HG03520 (cell line): ENCODE data around the gene CAV1.

ENCODE experiments used
- ATAC-seq: cut with Tn5 transposase; IDR thresholded peaks from one replicate; pipeline ENCODE4 v1.9.1; 2021; ENCODE audit warnings: mild to moderate bottlenecking, moderate library complexity; ENCODE audit not compliant: unreplicated experiment

CAV1 gene

DNA sequence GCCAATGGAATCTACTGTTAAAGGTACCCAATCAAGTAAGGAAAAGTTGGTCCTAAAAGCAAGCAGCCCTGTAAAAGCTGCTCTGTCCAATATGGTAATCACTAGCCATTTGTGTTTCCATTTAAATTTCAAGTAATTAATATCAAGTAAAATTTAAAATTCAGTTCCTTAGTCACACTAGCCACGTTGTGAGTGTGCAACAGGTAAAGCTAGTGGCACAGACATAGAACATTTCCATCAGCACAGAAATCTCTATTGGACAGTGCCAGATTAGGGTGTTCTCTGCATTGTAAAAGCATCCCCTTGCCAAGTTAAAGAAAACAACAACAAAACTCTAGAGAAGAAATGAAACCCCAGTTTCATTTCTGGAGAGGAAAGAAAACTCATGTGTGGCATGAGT, 4.4 kb downstream of the CAV1 start:
- ATAC-seq = no peak

- no peak for ATAC-seq
Observed at GRCh38 chr7:116530107-116530820, 5.4 kb downstream of the CAV1 start.

GRCh38 chr7:116532102-116532688, 7.4 kb downstream of the CAV1 start:
- ATAC-seq = no peak

GRCh38 chr7:116534790-116535189, 10.0 kb downstream of the CAV1 start:
- no peak for ATAC-seq

GRCh38 chr7:116535416-116535815, 10.6 kb downstream of the CAV1 start:
- no peak for ATAC-seq

DNA sequence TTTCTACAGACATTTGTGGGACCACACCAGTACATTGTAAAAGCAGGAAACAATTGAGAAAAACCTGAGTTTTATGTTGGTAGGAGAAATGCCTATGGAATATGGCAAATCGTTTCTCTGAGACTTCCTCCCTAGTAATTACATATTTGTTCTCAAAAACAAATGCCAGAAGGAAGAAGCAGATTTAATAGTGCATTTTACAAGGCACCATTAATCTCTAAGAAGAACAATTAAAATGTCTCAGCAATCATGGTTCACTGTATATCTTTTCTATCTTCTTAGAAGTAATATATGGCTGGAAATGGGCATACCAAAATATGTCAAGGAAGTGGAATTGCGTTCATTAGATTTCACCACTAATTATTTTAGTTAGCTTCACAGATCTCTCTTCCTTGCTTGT, 13.3 kb downstream of the CAV1 start:
- no peak for ATAC-seq

DNA sequence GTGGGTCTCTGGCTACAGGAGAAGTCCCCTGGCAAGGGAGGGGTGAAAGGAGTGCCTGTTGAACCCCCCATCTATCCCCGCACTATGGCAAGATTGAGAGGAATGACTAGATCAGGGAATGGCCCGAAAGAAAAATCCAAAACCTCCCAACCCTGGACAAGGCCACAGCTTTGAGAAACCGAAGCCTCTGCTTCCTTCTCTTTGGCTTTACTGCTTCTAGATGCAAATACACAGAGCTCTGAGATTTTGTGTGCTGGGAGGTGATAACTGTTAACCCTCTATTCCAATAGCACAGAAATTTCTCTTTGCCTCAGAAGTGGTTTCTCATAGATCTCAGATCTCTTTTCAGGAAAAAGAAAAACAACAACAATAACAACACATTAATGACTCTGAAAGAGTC, 15.0 kb downstream of the CAV1 start:
- no peak for ATAC-seq

DNA sequence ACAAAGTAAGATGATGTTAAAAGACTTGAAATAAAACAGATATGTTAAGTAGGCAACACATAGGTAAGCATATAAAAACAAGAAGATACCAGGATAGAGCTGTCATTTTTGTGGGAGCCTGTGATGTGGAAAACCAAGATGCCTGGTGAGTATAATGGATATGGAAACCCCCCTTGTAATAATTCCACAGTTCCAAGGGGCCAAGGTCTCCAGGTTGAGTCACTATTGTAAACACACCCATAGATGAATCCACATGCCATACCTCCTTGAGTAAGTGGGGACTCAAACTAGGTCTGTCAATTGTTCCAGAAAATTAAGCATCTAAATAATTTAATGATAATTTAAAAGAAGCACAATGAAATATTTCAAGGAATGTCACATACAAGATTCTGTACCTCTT, 15.9 kb downstream of the CAV1 start:
- ATAC-seq = no peak

DNA sequence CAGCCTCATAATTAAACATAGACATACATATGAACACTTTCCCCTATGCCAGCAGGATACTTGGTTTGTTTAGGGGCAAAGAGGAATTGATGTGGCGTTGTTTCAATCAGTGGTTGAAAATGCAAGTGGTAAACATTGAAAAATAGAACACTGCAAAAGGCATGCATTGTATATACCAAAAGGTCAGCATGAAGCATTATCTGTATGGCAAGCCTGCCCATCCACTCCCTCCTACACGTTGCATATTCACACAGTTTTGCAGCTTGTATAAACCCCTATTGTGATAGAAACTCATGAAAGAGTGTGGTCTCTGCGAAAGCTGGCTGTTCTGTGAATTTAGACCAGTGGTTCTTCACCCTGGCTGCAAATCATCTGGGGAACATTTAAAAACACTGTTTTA, 17.1 kb downstream of the CAV1 start:
- no peak for ATAC-seq

- no peak for ATAC-seq
Observed at GRCh38 chr7:116542618-116543017, 17.8 kb downstream of the CAV1 start.

DNA sequence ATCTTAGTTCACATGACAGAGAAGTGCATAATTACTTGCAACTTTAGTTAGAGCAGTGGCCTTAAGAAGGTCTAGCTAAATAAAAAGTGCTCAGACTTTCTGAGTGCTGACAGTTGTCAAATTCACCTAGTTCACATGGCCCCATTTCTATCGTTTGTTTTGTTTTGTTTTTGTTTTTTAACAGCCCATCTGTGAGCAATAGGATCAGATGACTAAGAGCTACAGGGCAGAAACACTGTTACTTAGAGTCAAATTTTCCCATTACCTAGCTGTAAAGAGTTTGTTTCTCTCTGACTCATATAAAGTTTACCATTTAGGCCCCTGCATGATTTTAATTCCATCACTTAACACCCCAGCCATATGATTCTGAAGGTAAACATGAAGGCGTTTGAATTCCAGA, 18.8 kb downstream of the CAV1 start:
- ATAC-seq = no peak

DNA sequence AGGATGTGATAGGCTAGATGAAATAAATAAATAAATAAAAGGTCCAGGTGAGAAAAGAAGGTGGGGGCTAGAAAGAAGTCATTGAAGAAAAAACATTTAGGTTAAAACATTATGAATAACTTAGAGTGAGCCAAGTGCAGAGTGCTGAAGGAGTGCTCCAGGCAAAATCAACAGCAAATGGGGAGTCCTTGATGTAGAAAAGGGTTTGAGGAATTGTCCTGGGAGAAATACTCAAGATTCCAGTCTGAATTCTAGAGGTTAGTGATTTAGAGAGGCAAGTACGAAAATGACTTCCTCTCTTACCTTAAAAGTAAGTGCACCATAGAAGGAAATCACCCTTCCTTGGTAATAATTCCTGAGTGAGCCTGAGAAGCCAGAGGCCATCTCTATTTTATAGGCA, 19.7 kb downstream of the CAV1 start:
- ATAC-seq = no peak

- ATAC-seq = no peak
Observed at GRCh38 chr7:116545411-116545993, 20.7 kb downstream of the CAV1 start.

DNA sequence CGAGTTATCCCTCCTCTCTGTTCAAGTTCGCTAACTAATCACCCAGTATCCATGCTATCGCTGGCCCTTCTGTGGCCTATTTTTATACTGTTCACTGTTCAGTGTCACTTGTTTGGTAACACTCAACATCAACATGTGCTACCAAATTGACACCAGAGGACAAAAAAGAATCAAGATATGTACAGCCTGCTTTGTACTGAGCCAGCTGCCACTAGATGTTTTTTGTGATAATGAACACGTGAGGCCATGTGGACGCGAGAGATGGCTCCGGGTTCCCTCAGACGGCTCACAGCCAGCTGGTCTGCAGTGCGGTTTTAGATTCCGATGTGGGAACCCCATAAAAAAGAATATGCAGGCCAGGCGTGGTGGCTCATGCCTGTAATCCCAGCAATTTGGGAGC, 21.2 kb downstream of the CAV1 start:
- no peak for ATAC-seq

DNA sequence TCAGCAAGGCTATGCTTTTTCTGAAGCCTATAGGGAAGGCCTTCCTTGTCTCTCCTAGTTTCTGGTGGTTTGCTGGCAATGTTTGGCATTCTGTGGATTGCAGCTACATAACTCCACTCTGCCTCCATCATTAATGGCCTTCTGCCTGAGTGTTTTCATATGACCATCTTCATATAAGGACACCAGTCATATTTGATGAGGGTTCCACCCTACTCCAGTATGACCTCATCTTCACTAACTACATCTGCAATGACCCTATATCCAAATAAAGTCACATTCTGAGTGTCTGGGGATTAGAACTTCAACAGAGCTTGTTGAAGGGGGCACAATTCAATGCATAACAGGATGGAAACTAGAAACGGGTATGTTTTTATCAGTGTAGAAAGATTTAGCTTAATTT, 22.1 kb downstream of the CAV1 start:
- ATAC-seq = no peak

DNA sequence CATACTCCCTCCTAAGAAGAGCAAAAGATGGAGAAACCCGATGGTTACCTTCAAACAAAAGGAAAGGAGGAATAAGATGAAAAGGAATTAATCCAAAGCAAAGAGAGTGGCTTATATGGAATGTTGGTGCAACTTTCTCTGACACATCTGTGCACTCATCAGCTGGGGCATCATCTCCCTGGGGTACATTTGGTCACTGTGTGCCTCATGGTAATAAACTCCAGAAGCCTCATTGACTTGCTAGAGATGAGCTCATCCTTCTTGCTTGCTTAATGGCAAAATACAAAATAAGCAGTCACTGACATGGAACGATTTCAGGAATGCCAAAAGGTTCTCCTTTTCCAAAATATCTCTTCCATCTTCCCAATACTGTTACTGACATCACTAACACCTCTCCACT, 22.5 kb downstream of the CAV1 start:
- ATAC-seq = no peak

GRCh38 chr7:116548506-116548905, 23.7 kb downstream of the CAV1 start:
- peak; percentile 92 for ATAC-seq

- no peak for ATAC-seq
Observed at GRCh38 chr7:116549370-116549769, 24.5 kb downstream of the CAV1 start.

- no peak for ATAC-seq
Observed at GRCh38 chr7:116551692-116552091, 26.9 kb downstream of the CAV1 start.

DNA sequence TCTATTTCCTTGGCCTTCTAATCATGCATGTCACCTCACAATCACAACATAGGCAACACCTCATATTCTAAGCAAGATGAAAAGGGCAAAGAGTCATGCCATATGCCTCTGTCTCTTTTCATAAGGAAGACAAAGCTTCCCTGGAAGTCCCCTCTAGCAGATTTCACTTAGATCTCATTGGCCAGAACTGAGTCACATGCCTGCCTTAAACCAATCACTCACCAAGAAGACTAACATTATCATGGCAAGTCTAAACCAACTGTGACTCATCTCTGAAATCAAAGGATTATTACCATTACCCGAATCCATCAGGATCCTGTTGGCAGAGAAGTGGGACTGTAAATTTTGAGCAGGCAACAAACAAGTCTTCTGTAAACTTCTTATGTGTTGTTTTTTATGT, 27.8 kb downstream of the CAV1 start:
- ATAC-seq = no peak

DNA sequence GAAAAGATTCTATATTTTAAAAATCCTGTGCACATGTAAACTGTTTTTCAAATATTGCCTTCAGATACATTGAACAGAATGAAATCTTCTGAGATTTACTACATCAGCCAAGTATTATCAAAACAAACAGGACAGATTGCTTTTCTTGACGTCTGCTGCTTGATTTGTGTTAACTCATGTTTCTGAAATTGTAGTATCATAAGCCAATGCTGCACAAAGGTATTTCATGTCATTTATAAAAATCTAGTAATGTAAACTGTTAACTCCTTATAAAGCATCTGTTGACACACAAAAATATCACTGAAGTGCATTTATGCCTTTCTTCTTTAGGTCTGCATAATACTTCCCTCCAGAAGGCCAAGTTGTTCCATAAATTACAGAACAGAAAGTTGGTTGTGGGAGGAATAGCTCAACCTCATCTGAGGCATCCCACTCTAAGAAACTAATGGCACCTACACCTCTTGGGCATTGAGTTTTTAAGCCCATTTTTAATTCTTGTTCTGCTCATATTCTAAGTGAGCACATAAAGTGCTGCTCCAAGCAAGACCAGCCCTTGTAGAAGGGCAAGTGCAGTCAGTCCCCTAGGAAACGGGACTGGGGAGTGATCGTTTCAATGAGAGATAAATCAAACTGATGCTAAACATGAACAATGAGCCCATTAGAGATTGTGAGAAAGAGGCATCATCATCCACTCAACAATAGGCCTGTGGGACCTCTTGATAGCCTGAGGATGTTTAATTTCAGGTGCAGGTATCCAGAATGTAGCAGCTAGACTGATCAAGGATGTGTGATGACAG, 28.5 kb downstream of the CAV1 start:
- no peak for ATAC-seq

DNA sequence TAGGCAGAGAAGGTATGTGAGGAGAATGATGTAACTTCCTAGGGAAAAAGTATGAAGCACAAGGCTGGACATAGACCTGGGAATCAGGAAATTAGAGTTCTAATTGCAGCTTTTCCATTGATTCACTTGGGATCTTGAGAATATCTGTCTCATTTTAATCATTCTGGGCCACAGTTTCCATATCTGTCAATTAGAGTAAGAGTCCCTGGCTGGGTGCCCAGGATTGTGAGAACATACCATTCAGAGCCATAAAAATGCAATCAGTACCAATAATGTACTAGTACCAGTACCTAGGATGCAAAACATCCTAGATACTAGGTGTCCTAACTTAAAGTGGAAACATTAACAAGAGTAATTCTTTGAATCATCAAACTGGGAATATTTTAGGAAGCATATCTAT, 29.6 kb downstream of the CAV1 start:
- ATAC-seq = no peak
